ENCODE measurements around the gene PAXX.

Gene PAXX

GRCh38 chr9:136947955-136948510 lies 44.2 kb upstream of the PAXX start:
- Histone ChIP-seq H3K4me1 (ENCODE audit: control insufficient read depth, insufficient read depth, low read length, poor library complexity, severe bottlenecking) (no peaks in the 10 kb centered on the region), H3K9me3 (ENCODE audit: control insufficient read depth, low read length) (no peaks in the 10 kb centered on the region), H3K36me3 (ENCODE audit: control insufficient read depth, insufficient read depth, low read length) (peaks cover 3% of the 10 kb centered on the region), H3K27ac (ENCODE audit: low read depth, low read length, severe bottlenecking) (no peak overlapping the region), H3K4me3 (ENCODE audit: extremely low read depth, insufficient read depth, low read length, poor library complexity, severe bottlenecking) (no peak overlapping the region)
- WGBS, 2 experiments (ENCODE audit: insufficient coverage in 2 of 2): 62 to 66% methylated on average over 9 to 14 of the region's 15 CpGs

GRCh38 chr9:136949239-136949816 lies 42.9 kb upstream of the PAXX start:
- Histone ChIP-seq H3K9me3 (ENCODE audit: control insufficient read depth, low read length) (no peaks in the 10 kb centered on the region), H3K4me3 (ENCODE audit: extremely low read depth, insufficient read depth, low read length, poor library complexity, severe bottlenecking) (peak overlapping the region; percentile 34), H3K4me1 (ENCODE audit: control insufficient read depth, insufficient read depth, low read length, poor library complexity, severe bottlenecking) (no peaks in the 10 kb centered on the region), H3K36me3 (ENCODE audit: control insufficient read depth, insufficient read depth, low read length) (no peaks in the 10 kb centered on the region), H3K27ac (ENCODE audit: low read depth, low read length, severe bottlenecking) (no peak overlapping the region)
- 31 to 40% methylated on average over 6 to 18 of the region's 22 CpGs for WGBS, 2 experiments (ENCODE audit: insufficient coverage in 2 of 2)

GRCh38 chr9:136949817-136950655 lies 42.2 kb upstream of the PAXX start:
- 7 to 10% methylated on average over 46 to 56 of the region's 63 CpGs for WGBS, 2 experiments (ENCODE audit: insufficient coverage in 2 of 2)
- no peaks in the 10 kb centered on the region for H3K4me1 ChIP-seq (ENCODE audit: control insufficient read depth, insufficient read depth, low read length, poor library complexity, severe bottlenecking)
- peak overlapping the region; percentile 34 for H3K4me3 ChIP-seq (ENCODE audit: extremely low read depth, insufficient read depth, low read length, poor library complexity, severe bottlenecking)
- H3K36me3 ChIP-seq (ENCODE audit: control insufficient read depth, insufficient read depth, low read length): no peaks in the 10 kb centered on the region
- no peaks in the 10 kb centered on the region for H3K9me3 ChIP-seq (ENCODE audit: control insufficient read depth, low read length)
- H3K27ac ChIP-seq (ENCODE audit: low read depth, low read length, severe bottlenecking): no peak overlapping the region

- no peaks in the 10 kb centered on the region for H3K4me1 ChIP-seq (ENCODE audit: control insufficient read depth, insufficient read depth, low read length, poor library complexity, severe bottlenecking)
- 59 to 63% methylated on average over 8 of the region's 9 CpGs for WGBS, 2 experiments (ENCODE audit: insufficient coverage in 2 of 2)
- H3K9me3 ChIP-seq (ENCODE audit: control insufficient read depth, low read length): no peaks in the 10 kb centered on the region
- H3K4me3 ChIP-seq (ENCODE audit: extremely low read depth, insufficient read depth, low read length, poor library complexity, severe bottlenecking): peak overlapping the region; percentile 34
- no peaks in the 10 kb centered on the region for H3K36me3 ChIP-seq (ENCODE audit: control insufficient read depth, insufficient read depth, low read length)
- no peak overlapping the region for H3K27ac ChIP-seq (ENCODE audit: low read depth, low read length, severe bottlenecking)
Observed at GRCh38 chr9:136950656-136951276, 41.5 kb upstream of the PAXX start.

GRCh38 chr9:136951541-136952320 lies 40.5 kb upstream of the PAXX start, which contains the start of gene LCN12:
Gene LCN12 (plus strand): TSS chr9:136952273. CDS start chr9:136952328, 55 bp downstream.
- peaks cover 3% of the 10 kb centered on the region for H3K9me3 ChIP-seq (ENCODE audit: control insufficient read depth, low read length)
- no peaks in the 10 kb centered on the region for H3K4me1 ChIP-seq (ENCODE audit: control insufficient read depth, insufficient read depth, low read length, poor library complexity, severe bottlenecking)
- H3K27ac ChIP-seq (ENCODE audit: low read depth, low read length, severe bottlenecking): no peak within 1 kb of the TSS
- H3K4me3 ChIP-seq (ENCODE audit: extremely low read depth, insufficient read depth, low read length, poor library complexity, severe bottlenecking): no peak within 1 kb of the TSS
- no peaks in the 10 kb centered on the region for H3K36me3 ChIP-seq (ENCODE audit: control insufficient read depth, insufficient read depth, low read length)
- WGBS, 2 experiments (ENCODE audit: insufficient coverage in 2 of 2): 86% methylated on average over 7 to 13 of the region's 14 CpGs

- 86 to 87% methylated on average over 11 of the region's 15 CpGs for WGBS, 2 experiments (ENCODE audit: insufficient coverage in 2 of 2)
- Histone ChIP-seq H3K4me3 (ENCODE audit: extremely low read depth, insufficient read depth, low read length, poor library complexity, severe bottlenecking) (no peak overlapping the region), H3K4me1 (ENCODE audit: control insufficient read depth, insufficient read depth, low read length, poor library complexity, severe bottlenecking) (no peaks in the 10 kb centered on the region), H3K9me3 (ENCODE audit: control insufficient read depth, low read length) (peaks cover 3% of the 10 kb centered on the region), H3K36me3 (ENCODE audit: control insufficient read depth, insufficient read depth, low read length) (no peaks in the 10 kb centered on the region), H3K27ac (ENCODE audit: low read depth, low read length, severe bottlenecking) (no peak overlapping the region)
Observed at GRCh38 chr9:136952321-136952850, 39.8 kb upstream of the PAXX start.

- Histone ChIP-seq H3K27ac (ENCODE audit: low read depth, low read length, severe bottlenecking) (no peak overlapping the region), H3K36me3 (ENCODE audit: control insufficient read depth, insufficient read depth, low read length) (no peaks in the 10 kb centered on the region), H3K4me1 (ENCODE audit: control insufficient read depth, insufficient read depth, low read length, poor library complexity, severe bottlenecking) (no peaks in the 10 kb centered on the region), H3K4me3 (ENCODE audit: extremely low read depth, insufficient read depth, low read length, poor library complexity, severe bottlenecking) (no peak overlapping the region), H3K9me3 (ENCODE audit: control insufficient read depth, low read length) (peaks cover 3% of the 10 kb centered on the region)
- WGBS, 2 experiments (ENCODE audit: insufficient coverage in 2 of 2): 90 to 93% methylated on average over 33 to 38 of the region's 44 CpGs
Observed at GRCh38 chr9:136952876-136953770, 39.1 kb upstream of the PAXX start.

GRCh38 chr9:136953771-136954269 lies 38.4 kb upstream of the PAXX start:
- no peak overlapping the region for H3K4me3 ChIP-seq (ENCODE audit: extremely low read depth, insufficient read depth, low read length, poor library complexity, severe bottlenecking)
- peaks cover 3% of the 10 kb centered on the region for H3K9me3 ChIP-seq (ENCODE audit: control insufficient read depth, low read length)
- H3K27ac ChIP-seq (ENCODE audit: low read depth, low read length, severe bottlenecking): no peak overlapping the region
- no peaks in the 10 kb centered on the region for H3K4me1 ChIP-seq (ENCODE audit: control insufficient read depth, insufficient read depth, low read length, poor library complexity, severe bottlenecking)
- WGBS, 2 experiments (ENCODE audit: insufficient coverage in 2 of 2): 85 to 88% methylated on average over 11 to 18 of the region's 19 CpGs
- no peaks in the 10 kb centered on the region for H3K36me3 ChIP-seq (ENCODE audit: control insufficient read depth, insufficient read depth, low read length)

- no peak overlapping the region for H3K27ac ChIP-seq (ENCODE audit: low read depth, low read length, severe bottlenecking)
- no peaks in the 10 kb centered on the region for H3K4me1 ChIP-seq (ENCODE audit: control insufficient read depth, insufficient read depth, low read length, poor library complexity, severe bottlenecking)
- no peak overlapping the region for H3K4me3 ChIP-seq (ENCODE audit: extremely low read depth, insufficient read depth, low read length, poor library complexity, severe bottlenecking)
- H3K9me3 ChIP-seq (ENCODE audit: control insufficient read depth, low read length): peaks cover 3% of the 10 kb centered on the region
- no peaks in the 10 kb centered on the region for H3K36me3 ChIP-seq (ENCODE audit: control insufficient read depth, insufficient read depth, low read length)
- WGBS, 2 experiments (ENCODE audit: insufficient coverage in 2 of 2): 83 to 88% methylated on average over 15 to 18 of the region's 25 CpGs
Observed at GRCh38 chr9:136954270-136955083, 37.7 kb upstream of the PAXX start.
